ENCODE data around the gene CALN1. TPM values are rescaled to one million over a fixed set of nuclear protein-coding genes. Genes with fewer than 3 reads are reported as not detected.

The CALN1 gene
- total and polyA plus RNA-seq, 2 of the 8 experiments (the other 6 are each of a cell fraction or from before 2014, with no cell fraction given), result 6.4 to 15.2 TPM

DNA sequence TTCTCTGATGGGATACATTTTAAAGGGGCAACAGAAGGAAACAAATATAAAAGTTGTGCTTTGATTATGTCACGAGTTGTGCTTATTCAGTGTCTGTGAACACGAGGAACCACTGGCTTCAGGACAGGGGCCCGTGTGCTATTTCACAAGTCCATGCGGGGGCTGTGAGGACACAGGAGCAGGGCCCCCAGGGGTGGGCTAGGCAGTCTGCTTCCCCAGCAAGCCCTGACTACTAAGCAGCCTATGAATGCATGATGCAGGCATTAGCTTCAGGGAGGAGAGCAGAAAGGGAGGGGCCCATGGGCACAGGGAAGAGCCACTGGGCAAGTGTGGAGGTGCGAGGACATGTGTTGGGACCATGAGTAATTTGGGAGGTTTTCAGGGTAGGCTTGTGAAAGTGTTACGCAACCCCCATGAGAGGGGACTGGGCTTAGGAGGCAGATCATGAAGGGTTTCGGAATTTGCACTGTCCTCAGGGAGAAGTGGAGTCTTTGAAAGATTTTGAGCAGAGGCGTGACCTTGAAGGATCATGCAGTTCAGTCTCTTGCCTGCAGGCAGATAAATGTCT is 424.9 kb downstream of the CALN1 start:
- 93% methylated on average over 8 of the region's 8 CpGs; no CpG with 5 or more reads in 1 of the 2 experiments for WGBS, 2 experiments (ENCODE audit: extremely low coverage in 1 of 2, insufficient coverage in 1 of 2, insufficient read length in 1 of 2, insufficient replicate concordance in 2 of 2, low coverage in 1 of 2, low lambda C conversion rate in 2 of 2, missing lambda C conversion rate in 1 of 2)
- H3K4me1 ChIP-seq (replicated peaks in 1 of 4; ENCODE audit: control insufficient read depth in 3 of 4, insufficient read depth in 4 of 4, low read length in 3 of 4), result no peaks in the 10 kb centered on the region
- no peak overlapping the region for H4K8ac ChIP-seq (ENCODE audit: extremely low read depth, insufficient read depth, low read length)
- H4K91ac ChIP-seq (replicated peaks; ENCODE audit: insufficient read length, low read length), result no peak overlapping the region
- no peak overlapping the region for H2BK120ac ChIP-seq (replicated peaks; ENCODE audit: low read depth, low read length)
- H3K18ac ChIP-seq (ENCODE audit: extremely low read depth, low read length), result no peak overlapping the region
- no peaks in the 10 kb centered on the region for H3K23me2 ChIP-seq (ENCODE audit: low read depth, low read length)
- H3K27ac ChIP-seq (ENCODE audit: low read depth, low read length), result no peak overlapping the region
- H2BK5ac ChIP-seq (ENCODE audit: low read depth, low read length), result no peak overlapping the region
- no peak overlapping the region for H3K4ac ChIP-seq (replicated peaks; ENCODE audit: insufficient read length, low read depth, low read length)
- FAIRE-seq (no peak), DNase-seq (ENCODE audit: low read depth in 1 of 2, low spot score in 2 of 2) (no peak)
- ChIA-PET CTCF (ENCODE audit: partially characterized antibody) (interaction anchor here (0.5 to 0.6 kb wide), 2 partner anchors 73 to 351 kb away, joined by 3 read pairs; no protein-coding TSS in a partner anchor), POLR2A (ENCODE audit: partially characterized antibody) (no interaction called here)
- H3K9ac ChIP-seq (replicated peaks in 1 of 4; ENCODE audit: extremely low read depth in 1 of 4, low read depth in 3 of 4, low read length in 3 of 4), result no peak overlapping the region; a peak in 1 of 7 replicates
- H3K4me3 ChIP-seq (ENCODE audit: extremely low read depth in 1 of 4, insufficient read depth in 2 of 4, low read depth in 3 of 4, low read length in 4 of 4), result no peak overlapping the region
- no peaks in the 10 kb centered on the region for H3K79me2 ChIP-seq (ENCODE audit: control insufficient read depth in 1 of 2, insufficient read depth in 2 of 2, low read length in 2 of 2)
- H4K5ac ChIP-seq (ENCODE audit: insufficient read length, low read depth, low read length), result no peak overlapping the region
- H3K79me1 ChIP-seq (ENCODE audit: low read depth, low read length), result no peaks in the 10 kb centered on the region; the same call in 1 of the 2 replicates
- no peak overlapping the region for H2BK20ac ChIP-seq (ENCODE audit: low read length)
- H3K9me3 ChIP-seq (ENCODE audit: insufficient read depth in 2 of 2, low read depth in 1 of 2, low read length in 1 of 2), result no peaks in the 10 kb centered on the region
- no peak overlapping the region for H2AFZ ChIP-seq (ENCODE audit: low read length)
- no peaks in the 10 kb centered on the region for H3K27me3 ChIP-seq (replicated peaks in 1 of 4; ENCODE audit: control insufficient read depth in 3 of 4, extremely low read depth in 1 of 4, insufficient read depth in 3 of 4, low read length in 3 of 4)
- no peaks in the 10 kb centered on the region for H3K36me3 ChIP-seq (ENCODE audit: control insufficient read depth in 2 of 4, insufficient read depth in 4 of 4, low read length in 3 of 4)
- H2AK5ac ChIP-seq (ENCODE audit: low read depth, low read length), result no peak overlapping the region
- no peak overlapping the region for H2BK12ac ChIP-seq (ENCODE audit: low read depth, low read length)
- no peak overlapping the region for H2BK15ac ChIP-seq (ENCODE audit: low read length)
- no peak overlapping the region for H3K14ac ChIP-seq (ENCODE audit: insufficient read length)
- no peak overlapping the region for H3K56ac ChIP-seq (replicated peaks; ENCODE audit: insufficient read length, low read depth, low read length)
- no peak overlapping the region for H3K23ac ChIP-seq (ENCODE audit: insufficient read length)
- H4K20me1 ChIP-seq (replicated peaks in 1 of 2; ENCODE audit: control insufficient read depth in 1 of 2, insufficient read depth in 2 of 2, low read length in 2 of 2), result peaks cover 0 to 2% of the 10 kb centered on the region in 2 experiments
- H3K4me2 ChIP-seq (ENCODE audit: insufficient read depth in 1 of 2, low read depth in 2 of 2, low read length in 2 of 2), result no peak overlapping the region
- TF ChIP-seq CBX5 (IDR thresholded peaks at IDR 0.05; ENCODE audit: low read depth, low read length) (no peak), CREB1 (IDR thresholded peaks at IDR 0.05) (no peak), MAFK (IDR thresholded peaks at IDR 0.05; ENCODE audit: low read depth, low read length) (no peak), RFX5 (IDR thresholded peaks at IDR 0.05; ENCODE audit: borderline replicate concordance, low read depth, low read length) (no peak), CEBPB (IDR thresholded peaks at IDR 0.05; ENCODE audit: low read depth, low read length) (peak; percentile 89), GTF2F1 (IDR thresholded peaks at IDR 0.05; ENCODE audit: borderline replicate concordance, low read depth, low read length) (no peak), RXRA (IDR thresholded peaks at IDR 0.05; ENCODE audit: insufficient read depth, low read depth, low read length) (no peak), SIN3A (conservative IDR thresholded peaks at IDR 0.05 in 1 of 2, IDR thresholded peaks at IDR 0.05 in 1 of 2; ENCODE audit: low read depth in 1 of 2, low read length in 2 of 2) (no peak), CTCF (IDR thresholded peaks at IDR 0.05; ENCODE audit: control extremely low read depth in 1 of 3, insufficient read depth in 1 of 3, low read depth in 1 of 3, low read length in 3 of 3) (peak in 1 of 3 experiments; percentile 0; a peak in 1 of 4 replicates), NANOG (IDR thresholded peaks at IDR 0.05; ENCODE audit: insufficient read depth, low read depth, low read length, poor library complexity, severe bottlenecking) (no peak), TAF1 (IDR thresholded peaks at IDR 0.05; ENCODE audit: low read depth, low read length) (no peak)

Data from H1 (cell line).